GM23338 (cell line): ENCODE data around the gene TMUB1. TPM values are rescaled to one million over a fixed set of nuclear protein-coding genes. Genes with fewer than 3 reads are reported as not detected.

Experiments
- ATAC-seq: fragments of 200-7000 bp; cut with Tn5 transposase; 3 replicates; pipeline ENCODE4 v1.9.1; 2020
- DNase-seq: peaks from one replicate; pipeline ENCODE4 v3.0.0-alpha.2; 2015; ENCODE audit warnings: low spot score
- H2AFZ ChIP-seq: fragments of 200-600 bp; sonication (generic); 2 replicates; pipeline ENCODE4 v1.8.0; 2016; ENCODE audit warnings: antibody characterized with exemption, mild to moderate bottlenecking, moderate library complexity
- H3F3A ChIP-seq: fragments of 200-600 bp; sonication (generic); replicated peaks from 2 replicates; pipeline ENCODE4 v1.8.0; 2017; ENCODE audit warnings: antibody characterized with exemption, mixed run types, low read depth
- H3K27ac ChIP-seq: fragments of 200-600 bp; sonication (generic); 2 replicates; pipeline ENCODE4 v1.6.1; 2016; ENCODE audit warnings: low read depth
- H3K27me3 ChIP-seq: fragments of 200-600 bp; sonication (generic); 2 replicates; pipeline ENCODE4 v1.8.0; 2016; ENCODE audit warnings: mild to moderate bottlenecking, mixed run types, moderate library complexity; ENCODE audit not compliant: insufficient read depth
- H3K36me3 ChIP-seq: fragments of 200-600 bp; sonication (generic); 2 replicates; pipeline ENCODE4 v1.8.0; 2016; ENCODE audit warnings: mild to moderate bottlenecking; ENCODE audit not compliant: insufficient read depth
- H3K4me1 ChIP-seq: fragments of 200-600 bp; sonication (generic); 2 replicates; pipeline ENCODE4 v1.8.0; 2016; ENCODE audit warnings: mild to moderate bottlenecking, moderate library complexity; ENCODE audit not compliant: insufficient read depth
- H3K4me2 ChIP-seq: fragments of 200-600 bp; sonication (generic); 2 replicates; pipeline ENCODE4 v1.7.1; 2017; ENCODE audit warnings: mixed run types
- H3K4me3 ChIP-seq: fragments of 200-600 bp; sonication (generic); 2 replicates; pipeline ENCODE4 v1.6.1; 2016; ENCODE audit warnings: mixed run types
- H3K79me2 ChIP-seq: fragments of 200-600 bp; sonication (generic); replicated peaks from 2 replicates; pipeline ENCODE4 v1.8.0; 2017; ENCODE audit warnings: mild to moderate bottlenecking; ENCODE audit not compliant: insufficient read depth
- H3K9me2 ChIP-seq: fragments of 200-600 bp; sonication (generic); 2 replicates; pipeline ENCODE4 v1.8.0; 2017; ENCODE audit not compliant: insufficient read depth
- H4K20me1 ChIP-seq: fragments of 200-600 bp; sonication (generic); replicated peaks from 2 replicates; pipeline ENCODE4 v1.8.0; 2017; ENCODE audit warnings: mild to moderate bottlenecking; ENCODE audit not compliant: insufficient read depth
- H3K27ac Mint-ChIP-seq: 2 replicates; pipeline ENCODE4 v1.8.0; 2020; ENCODE audit warnings: inconsistent platforms, mild to moderate bottlenecking, moderate library complexity, mixed read lengths
- H3K27me3 Mint-ChIP-seq: 3 replicates; pipeline ENCODE4 v1.8.0; 2022; ENCODE audit warnings: low read depth, mild to moderate bottlenecking, moderate library complexity, mixed read lengths, inconsistent platforms; ENCODE audit not compliant: insufficient read depth, poor library complexity
- H3K36me3 Mint-ChIP-seq: 3 replicates; pipeline ENCODE4 v1.8.0; 2021; ENCODE audit warnings: low read depth, mild to moderate bottlenecking, inconsistent platforms, moderate library complexity, mixed read lengths
- H3K4me1 Mint-ChIP-seq: 3 replicates; pipeline ENCODE4 v1.8.0; 2020; ENCODE audit warnings: mild to moderate bottlenecking, inconsistent platforms, mixed read lengths
- H3K4me3 Mint-ChIP-seq: 3 replicates; pipeline ENCODE4 v1.8.0; 2021; ENCODE audit warnings: moderate library complexity, mild to moderate bottlenecking, inconsistent platforms, mixed read lengths
- H3K9me3 Mint-ChIP-seq: 3 replicates; pipeline ENCODE4 v1.8.0; 2020; ENCODE audit warnings: moderate library complexity, mild to moderate bottlenecking, inconsistent platforms, mixed read lengths
- CREB1 ChIP-seq: fragments of 250-450 bp; sonication (Bioruptor Pico); IDR thresholded peaks from 2 replicates; pipeline ENCODE4 v1.5.0; 2020; ENCODE audit warnings: low read depth, mild to moderate bottlenecking, moderate library complexity
- CTCF ChIP-seq, 2 experiments: fragments of 200-600 bp in 1 of 2; sonication (generic) in 1 of 2; conservative IDR thresholded peaks; 2 replicates each; pipeline versions ENCODE4 v1.5.1 to v1.6.1; 2016 to 2017; ENCODE audit warnings: antibody characterized with exemption in 2 of 2, low read depth in 2 of 2, mild to moderate bottlenecking in 2 of 2, moderate library complexity in 1 of 2
- ETS1 ChIP-seq: IDR thresholded peaks from 2 replicates; pipeline ENCODE4 v1.6.1; 2016; ENCODE audit warnings: antibody characterized with exemption
- EZH2 ChIP-seq: fragments of 200-600 bp; sonication (generic); IDR thresholded peaks from one replicate; pipeline ENCODE4 v1.8.0; 2017; ENCODE audit warnings: antibody characterized with exemption, mild to moderate bottlenecking, low read depth; ENCODE audit not compliant: unreplicated experiment
- EZH2phosphoT487 ChIP-seq: fragments of 200-600 bp; sonication (generic); IDR thresholded peaks from one replicate; pipeline ENCODE4 v1.8.1; 2018; ENCODE audit warnings: antibody characterized with exemption; ENCODE audit not compliant: unreplicated experiment
- JUNB ChIP-seq: IDR thresholded peaks from one replicate; pipeline ENCODE4 v1.6.1; 2016; ENCODE audit warnings: antibody characterized with exemption; ENCODE audit not compliant: unreplicated experiment
- NANOG ChIP-seq: IDR thresholded peaks from 2 replicates; pipeline ENCODE4 v1.6.1; 2016; ENCODE audit warnings: antibody characterized with exemption, borderline replicate concordance
- POLR2AphosphoS5 ChIP-seq: IDR thresholded peaks from 2 replicates; pipeline ENCODE4 v1.6.1; 2016; ENCODE audit warnings: antibody characterized with exemption, low read depth
- REST ChIP-seq: IDR thresholded peaks from one replicate; pipeline ENCODE4 v1.6.1; 2018; ENCODE audit warnings: antibody characterized with exemption; ENCODE audit not compliant: unreplicated experiment
- STAT1 ChIP-seq: IDR thresholded peaks from one replicate; pipeline ENCODE4 v1.6.1; 2016; ENCODE audit warnings: antibody characterized with exemption; ENCODE audit not compliant: unreplicated experiment
- ZNF114 ChIP-seq: fragments of 250-450 bp; sonication (Bioruptor Pico); IDR thresholded peaks from 2 replicates; pipeline ENCODE4 v1.5.0; 2020; ENCODE audit warnings: mild to moderate bottlenecking, moderate library complexity
- ZNF331 ChIP-seq: fragments of 250-450 bp; sonication (Bioruptor Pico); IDR thresholded peaks from 2 replicates; pipeline ENCODE4 v1.5.0; 2020; ENCODE audit warnings: low read depth, mild to moderate bottlenecking, moderate library complexity
- ZNF462 ChIP-seq: fragments of 250-450 bp; sonication (Bioruptor Pico); IDR thresholded peaks from 2 replicates; pipeline ENCODE4 v1.5.0; 2020; ENCODE audit warnings: mild to moderate bottlenecking, moderate library complexity
- polyA plus RNA-seq: library from polyadenylated mRNA; unstranded; fragments of >200 nt; fragmentation: Nextera tagmentation; extraction: Ambion mirVana; gene quantifications from 2 replicates; pipeline ENCODE4 v1.2.1, GENCODE V29; 2016
- total RNA-seq: library from RNA; depleted of rRNA; stranded (reverse); fragments of >200 nt; shearing (Covaris generic); gene quantifications from 2 replicates; pipeline ENCODE4 v1.2.3, GENCODE V29; 2014

The TMUB1 gene
- total and polyA plus RNA-seq, 2 experiments from 2014 or later = 47.6 to 61.1 TPM

- H3K9me2 ChIP-seq = no peaks in the 10 kb centered on the region
- no peak overlapping the region for H3K4me3 ChIP-seq
- H3F3A ChIP-seq = peaks cover 14% of the 10 kb centered on the region
- H3K36me3 ChIP-seq = no peaks in the 10 kb centered on the region
- no peak overlapping the region for H3K27ac ChIP-seq
- Mint-ChIP-seq H3K4me3 (no peak overlapping the region), H3K36me3 (peaks cover 24% of the 10 kb centered on the region), H3K27me3 (peaks cover 36% of the 10 kb centered on the region), H3K4me1 (peaks cover 22% of the 10 kb centered on the region), H3K9me3 (no peaks in the 10 kb centered on the region), H3K27ac (no peak overlapping the region)
- ATAC-seq (no peak), DNase-seq (no peak)
- H3K4me2 ChIP-seq = no peak overlapping the region
- no peak overlapping the region for H2AFZ ChIP-seq
- peaks cover 19% of the 10 kb centered on the region for H3K27me3 ChIP-seq
- H3K4me1 ChIP-seq = peaks cover 12% of the 10 kb centered on the region
- peaks cover 20% of the 10 kb centered on the region for H4K20me1 ChIP-seq
- TF ChIP-seq ZNF331 (CRISPR knock-in tag) = no peak
- TF ChIP-seq EZH2 = no peak
- TF ChIP-seq POLR2AphosphoS5 = no peak
- no peak for TF ChIP-seq CTCF (conservative IDR thresholded peaks at IDR 0.05; ENCODE audit: low read depth in 2 of 2)
- TF ChIP-seq ZNF462 (CRISPR knock-in tag) = no peak
- no peak for TF ChIP-seq REST
- TF ChIP-seq CREB1 = no peak
- no peak for TF ChIP-seq NANOG
- no peak for TF ChIP-seq JUNB
- no peak for TF ChIP-seq STAT1
- no peak for TF ChIP-seq ZNF114 (CRISPR knock-in tag)
- TF ChIP-seq EZH2phosphoT487 = no peak
- no peak for TF ChIP-seq ETS1
- H3K79me2 ChIP-seq = no peaks in the 10 kb centered on the region
Measured at GRCh38 chr7:151129117-151129959, 46.0 kb upstream of the TMUB1 start.
